GM21619 (cell line): ENCODE data around the gene DCDC1.
"Not testable (repeated sequence)": the region's sequence is repeated elsewhere in the genome, so short reads cannot be mapped to it uniquely, and the experiment has no call there.

ENCODE experiments used
- ATAC-seq: cut with Tn5 transposase; IDR thresholded peaks from one replicate; pipeline ENCODE4 v1.9.1; 2021; ENCODE audit not compliant: unreplicated experiment

The DCDC1 gene

GRCh38 chr11:31337806-31338205 is 31.7 kb downstream of the DCDC1 start:
- no peak for ATAC-seq

GRCh38 chr11:31328697-31329096 is 40.8 kb downstream of the DCDC1 start:
- no peak for ATAC-seq

GRCh38 chr11:31327417-31327816 is 42.1 kb downstream of the DCDC1 start:
- ATAC-seq: no peak

GRCh38 chr11:31326470-31327148 is 42.9 kb downstream of the DCDC1 start:
- ATAC-seq: peak; percentile 77

- no peak for ATAC-seq
Observed at GRCh38 chr11:31325160-31325559, 44.4 kb downstream of the DCDC1 start.

GRCh38 chr11:31323145-31323544 is 46.4 kb downstream of the DCDC1 start:
- no peak for ATAC-seq

- ATAC-seq: not testable (repeated sequence)
Observed at GRCh38 chr11:31321494-31321893, 48.0 kb downstream of the DCDC1 start.

- ATAC-seq: no peak
Observed at GRCh38 chr11:31303644-31304180, 65.8 kb downstream of the DCDC1 start.

GRCh38 chr11:31301549-31302510 is 67.7 kb downstream of the DCDC1 start:
- no peak for ATAC-seq

GRCh38 chr11:31295308-31295707 is 74.2 kb downstream of the DCDC1 start:
- ATAC-seq: no peak

GRCh38 chr11:31273527-31273926 is 96.0 kb downstream of the DCDC1 start:
- ATAC-seq: not testable (repeated sequence)

GRCh38 chr11:31267720-31268119 is 101.8 kb downstream of the DCDC1 start:
- no peak for ATAC-seq

GRCh38 chr11:31264834-31265233 is 104.7 kb downstream of the DCDC1 start:
- no peak for ATAC-seq

GRCh38 chr11:31262761-31263160 is 106.8 kb downstream of the DCDC1 start:
- no peak for ATAC-seq

GRCh38 chr11:31259797-31260196 is 109.7 kb downstream of the DCDC1 start:
- no peak for ATAC-seq

GRCh38 chr11:31254415-31254814 is 115.1 kb downstream of the DCDC1 start:
- no peak for ATAC-seq

- ATAC-seq: no peak
Observed at GRCh38 chr11:31248768-31249167, 120.8 kb downstream of the DCDC1 start.

GRCh38 chr11:31247321-31247720 is 122.2 kb downstream of the DCDC1 start:
- ATAC-seq: no peak

- ATAC-seq: no peak
Observed at GRCh38 chr11:31246451-31247165, 122.9 kb downstream of the DCDC1 start.

GRCh38 chr11:31243706-31244105 is 125.8 kb downstream of the DCDC1 start:
- no peak for ATAC-seq

GRCh38 chr11:31240340-31240904 is 129.1 kb downstream of the DCDC1 start:
- ATAC-seq: no peak
